ENCODE measurements around the gene CLEC12A. TPM values are rescaled to one million over a fixed set of nuclear protein-coding genes. Genes with fewer than 3 reads are reported as not detected.
"Not testable (repeated sequence)": the region's sequence is repeated elsewhere in the genome, so short reads cannot be mapped to it uniquely, and the experiment has no call there.

CLEC12A gene
- total and polyA plus RNA-seq, 8 donors: 0.19 to 3.4 (median 0.77) TPM; not detected in 1

GRCh38 chr12:9975614-9976013, 4.4 kb downstream of the CLEC12A start:
- no peak overlapping the region for H3K4me3 ChIP-seq
- no peaks in the 10 kb centered on the region for H3K36me3 ChIP-seq
- H3K9me3 ChIP-seq: no peaks in the 10 kb centered on the region
- intact Hi-C loops (cut with DNase I): no loop called here
- DNase-seq: no peak
- no peak for TF ChIP-seq CTCF (IDR thresholded peaks at IDR 0.05)
- H3K27me3 ChIP-seq: no peaks in the 10 kb centered on the region
- 66 to 86% methylated on average over 2 of the region's 2 CpGs for WGBS, 2 donors
- no peak for ATAC-seq
- no peaks in the 10 kb centered on the region for H3K4me1 ChIP-seq
- FAIRE-seq: no peak
- no peak overlapping the region for H3K27ac ChIP-seq

- H3K4me3 ChIP-seq; ATAC-seq; DNase-seq; H3K9me3 ChIP-seq; FAIRE-seq; H3K27me3 ChIP-seq; H3K4me1 ChIP-seq; H3K36me3 ChIP-seq; H3K27ac ChIP-seq; intact Hi-C loops (cut with DNase I): not testable (repeated sequence)
- WGBS, 2 donors: 24 to 38% methylated on average over 5 of the region's 5 CpGs
Measured at GRCh38 chr12:9976626-9977025, 5.4 kb downstream of the CLEC12A start.

- FAIRE-seq (no peak), ATAC-seq (no peak), DNase-seq (no peak)
- Histone ChIP-seq H3K4me3 (no peak overlapping the region), H3K27ac (no peak overlapping the region), H3K4me1 (no peaks in the 10 kb centered on the region), H3K27me3 (no peaks in the 10 kb centered on the region), H3K36me3 (no peaks in the 10 kb centered on the region), H3K9me3 (no peaks in the 10 kb centered on the region)
- no peak for TF ChIP-seq CTCF (IDR thresholded peaks at IDR 0.05)
- intact Hi-C loops (cut with DNase I): no loop called here
Measured at GRCh38 chr12:9977916-9978315, 6.7 kb downstream of the CLEC12A start.

- FAIRE-seq: no peak
- Histone ChIP-seq H3K27ac (no peak overlapping the region), H3K9me3 (no peaks in the 10 kb centered on the region), H3K36me3 (no peaks in the 10 kb centered on the region), H3K4me3 (no peak overlapping the region), H3K4me1 (no peaks in the 10 kb centered on the region), H3K27me3 (no peaks in the 10 kb centered on the region)
- no peak for TF ChIP-seq CTCF (IDR thresholded peaks at IDR 0.05)
- ATAC-seq: no peak
- 58 to 68% methylated on average over 3 of the region's 3 CpGs for WGBS, 2 donors
- intact Hi-C loops (cut with DNase I): no loop called here
- no peak for DNase-seq
Measured at GRCh38 chr12:9980126-9980525, 8.9 kb downstream of the CLEC12A start.

GRCh38 chr12:9991876-9992275, 20.7 kb downstream of the CLEC12A start:
- H3K4me3 ChIP-seq: no peak overlapping the region
- no peak for TF ChIP-seq CTCF (IDR thresholded peaks at IDR 0.05)
- no peaks in the 10 kb centered on the region for H3K36me3 ChIP-seq
- H3K9me3 ChIP-seq: no peaks in the 10 kb centered on the region
- DNase-seq (no peak), ATAC-seq (no peak), FAIRE-seq (no peak)
- intact Hi-C loops (cut with DNase I): no loop called here
- H3K4me1 ChIP-seq: no peaks in the 10 kb centered on the region
- no peaks in the 10 kb centered on the region for H3K27me3 ChIP-seq
- 53 to 72% methylated on average over 3 of the region's 3 CpGs for WGBS, 2 donors
- H3K27ac ChIP-seq: no peak overlapping the region

GRCh38 chr12:9992296-9992695, 21.1 kb downstream of the CLEC12A start:
- no peak overlapping the region for H3K27ac ChIP-seq
- WGBS, 2 donors: 65 to 75% methylated on average over 4 of the region's 4 CpGs
- H3K27me3 ChIP-seq: no peaks in the 10 kb centered on the region
- no peak for FAIRE-seq
- ATAC-seq: no peak
- DNase-seq: no peak
- no peaks in the 10 kb centered on the region for H3K36me3 ChIP-seq
- no peak overlapping the region for H3K4me3 ChIP-seq
- H3K9me3 ChIP-seq: no peaks in the 10 kb centered on the region
- H3K4me1 ChIP-seq: no peaks in the 10 kb centered on the region
- intact Hi-C loops (cut with DNase I): no loop called here
- no peak for TF ChIP-seq CTCF (IDR thresholded peaks at IDR 0.05)

Data from pancreas (tissue), 10 donors.